Measurements from ENCODE around the gene PNMA8C. TPM values are rescaled to one million over a fixed set of nuclear protein-coding genes. Genes with fewer than 3 reads are reported as not detected.

PNMA8C gene
- total RNA-seq, 1 donor, result 0.36 TPM

- Histone ChIP-seq H3K4me1 (ENCODE audit: insufficient read depth, low read length) (no peaks in the 10 kb centered on the region), H3K27ac (ENCODE audit: low read depth, low read length) (no peak overlapping the region), H3K4me2 (ENCODE audit: insufficient read depth, low read length) (no peak overlapping the region), H3K27me3 (ENCODE audit: insufficient read depth, low read length) (no peaks in the 10 kb centered on the region), H2AFZ (ENCODE audit: low read length) (no peak overlapping the region), H3K79me2 (ENCODE audit: insufficient read depth, low read length) (peaks cover 10% of the 10 kb centered on the region), H3K9me3 (ENCODE audit: low read depth, low read length) (no peaks in the 10 kb centered on the region), H4K20me1 (ENCODE audit: insufficient read depth, low read length) (no peaks in the 10 kb centered on the region), H3K4me3 (ENCODE audit: insufficient read depth, low read length) (no peak overlapping the region), H3K36me3 (ENCODE audit: insufficient read depth, low read length) (peaks cover 56% of the 10 kb centered on the region)
- TF ChIP-seq CTCF (IDR thresholded peaks at IDR 0.05; ENCODE audit: extremely low read depth, low read depth, low read length), result no peak
- no peak for DNase-seq (ENCODE audit: insufficient read length, low spot score, missing footprints)
Measured at GRCh38 chr19:46385636-46386035, 43.1 kb downstream of the PNMA8C start.

GRCh38 chr19:46384396-46384795 is 44.3 kb downstream of the PNMA8C start:
- Histone ChIP-seq H3K36me3 (ENCODE audit: insufficient read depth, low read length) (peaks cover 48% of the 10 kb centered on the region), H3K9me3 (ENCODE audit: low read depth, low read length) (no peaks in the 10 kb centered on the region), H2AFZ (ENCODE audit: low read length) (no peak overlapping the region), H3K4me2 (ENCODE audit: insufficient read depth, low read length) (no peak overlapping the region), H3K4me3 (ENCODE audit: insufficient read depth, low read length) (no peak overlapping the region), H3K4me1 (ENCODE audit: insufficient read depth, low read length) (no peaks in the 10 kb centered on the region), H3K27ac (ENCODE audit: low read depth, low read length) (no peak overlapping the region), H3K27me3 (ENCODE audit: insufficient read depth, low read length) (no peaks in the 10 kb centered on the region), H3K79me2 (ENCODE audit: insufficient read depth, low read length) (peaks cover 21% of the 10 kb centered on the region), H4K20me1 (ENCODE audit: insufficient read depth, low read length) (no peaks in the 10 kb centered on the region)
- no peak for TF ChIP-seq CTCF (IDR thresholded peaks at IDR 0.05; ENCODE audit: extremely low read depth, low read depth, low read length)
- no peak for DNase-seq (ENCODE audit: insufficient read length, low spot score, missing footprints)

GRCh38 chr19:46383846-46384245 is 44.9 kb downstream of the PNMA8C start:
- Histone ChIP-seq H2AFZ (ENCODE audit: low read length) (no peak overlapping the region), H3K4me3 (ENCODE audit: insufficient read depth, low read length) (no peak overlapping the region), H3K27ac (ENCODE audit: low read depth, low read length) (no peak overlapping the region), H3K9me3 (ENCODE audit: low read depth, low read length) (no peaks in the 10 kb centered on the region), H3K36me3 (ENCODE audit: insufficient read depth, low read length) (peaks cover 43% of the 10 kb centered on the region), H4K20me1 (ENCODE audit: insufficient read depth, low read length) (no peaks in the 10 kb centered on the region), H3K79me2 (ENCODE audit: insufficient read depth, low read length) (peaks cover 23% of the 10 kb centered on the region), H3K27me3 (ENCODE audit: insufficient read depth, low read length) (no peaks in the 10 kb centered on the region), H3K4me2 (ENCODE audit: insufficient read depth, low read length) (no peak overlapping the region), H3K4me1 (ENCODE audit: insufficient read depth, low read length) (peaks cover under 1% of the 10 kb centered on the region)
- TF ChIP-seq CTCF (IDR thresholded peaks at IDR 0.05; ENCODE audit: extremely low read depth, low read depth, low read length), result no peak
- no peak for DNase-seq (ENCODE audit: insufficient read length, low spot score, missing footprints)

DNA sequence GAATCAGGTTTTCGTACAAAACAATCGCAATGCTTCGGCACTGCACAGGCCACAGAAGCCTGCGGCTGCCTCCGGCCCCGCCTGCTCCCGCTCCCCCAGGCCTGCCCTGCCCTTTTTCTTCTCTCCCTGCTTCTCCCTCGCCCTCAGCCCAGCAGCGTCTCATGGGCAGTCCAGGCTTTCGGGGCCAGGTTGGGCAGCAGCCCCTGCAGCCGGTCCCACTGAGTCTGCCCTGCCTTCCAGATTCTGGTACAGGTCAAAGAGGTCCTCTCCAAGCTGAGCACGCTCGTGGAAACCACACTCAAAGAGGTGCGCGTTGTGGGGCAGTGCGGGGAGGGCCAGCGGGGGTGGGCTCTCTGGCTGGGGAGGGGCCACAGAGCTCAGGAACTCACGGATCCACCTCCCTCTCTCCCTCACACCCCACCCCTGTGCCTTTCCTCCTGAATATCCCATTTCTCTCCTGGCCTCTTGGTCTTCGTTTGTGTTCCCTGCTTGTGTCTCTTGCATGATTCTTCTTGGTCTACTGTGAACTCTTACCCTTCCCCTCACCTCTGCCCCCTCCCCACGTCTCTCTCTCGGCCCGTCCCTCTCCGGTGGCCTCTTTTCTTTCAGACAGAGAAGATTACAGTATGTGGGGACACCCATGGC is 45.4 kb downstream of the PNMA8C start:
- H3K27ac ChIP-seq (ENCODE audit: low read depth, low read length), result no peak overlapping the region
- peaks cover 6% of the 10 kb centered on the region for H3K4me1 ChIP-seq (ENCODE audit: insufficient read depth, low read length)
- no peaks in the 10 kb centered on the region for H4K20me1 ChIP-seq (ENCODE audit: insufficient read depth, low read length)
- H3K4me3 ChIP-seq (ENCODE audit: insufficient read depth, low read length), result no peak overlapping the region
- peaks cover 23% of the 10 kb centered on the region for H3K79me2 ChIP-seq (ENCODE audit: insufficient read depth, low read length)
- no peak overlapping the region for H2AFZ ChIP-seq (ENCODE audit: low read length)
- no peak overlapping the region for H3K4me2 ChIP-seq (ENCODE audit: insufficient read depth, low read length)
- no peak for TF ChIP-seq CTCF (IDR thresholded peaks at IDR 0.05; ENCODE audit: extremely low read depth, low read depth, low read length)
- no peaks in the 10 kb centered on the region for H3K27me3 ChIP-seq (ENCODE audit: insufficient read depth, low read length)
- H3K36me3 ChIP-seq (ENCODE audit: insufficient read depth, low read length), result peaks cover 37% of the 10 kb centered on the region
- H3K9me3 ChIP-seq (ENCODE audit: low read depth, low read length), result no peaks in the 10 kb centered on the region
- DNase-seq (ENCODE audit: insufficient read length, low spot score, missing footprints), result no peak

Data from osteoblast (primary cell).